MM.1S (cell line): ENCODE measurements around the gene PDZRN4.

Source experiments
- DNase-seq: peaks from one replicate; pipeline ENCODE4 v3.0.0-alpha.2; 2015
- H2AFZ ChIP-seq: fragments of 300-600 bp; sonication (generic); 2 replicates; pipeline ENCODE4 v1.6.0; 2016; ENCODE audit warnings: antibody characterized with exemption, low read length
- H3F3A ChIP-seq: fragments of 300-600 bp; sonication (generic); 2 replicates; pipeline ENCODE4 v1.6.1; 2016; ENCODE audit warnings: mild to moderate bottlenecking, antibody characterized with exemption, low read length, moderate library complexity, mixed read lengths; ENCODE audit not compliant: insufficient read depth
- H3K27ac ChIP-seq: fragments of 300-600 bp; sonication (generic); 2 replicates; pipeline ENCODE4 v1.5.1; 2016; ENCODE audit warnings: mild to moderate bottlenecking, low read length
- H3K27me3 ChIP-seq: fragments of 300-600 bp; sonication (generic); replicated peaks from 2 replicates; pipeline ENCODE4 v1.6.0; 2016; ENCODE audit warnings: low read length; ENCODE audit not compliant: insufficient read depth
- H3K36me3 ChIP-seq: fragments of 300-600 bp; sonication (generic); replicated peaks from 2 replicates; pipeline ENCODE4 v1.6.1; 2016; ENCODE audit warnings: mild to moderate bottlenecking, low read length, mixed read lengths; ENCODE audit not compliant: insufficient read depth
- H3K4me1 ChIP-seq: fragments of 300-600 bp; sonication (generic); 2 replicates; pipeline ENCODE4 v1.6.1; 2016; ENCODE audit warnings: low read length, mixed read lengths
- H3K4me2 ChIP-seq: fragments of 300-600 bp; sonication (generic); 2 replicates; pipeline ENCODE4 v1.6.0; 2016; ENCODE audit warnings: low read depth, low read length
- H3K4me3 ChIP-seq: fragments of 300-600 bp; sonication (generic); 2 replicates; pipeline ENCODE4 v1.5.1; 2016; ENCODE audit warnings: low read length, mixed read lengths
- H3K79me2 ChIP-seq: fragments of 300-600 bp; sonication (generic); 2 replicates; pipeline ENCODE4 v1.6.1; 2016; ENCODE audit warnings: mixed run types, low read length, mixed read lengths
- H3K9ac ChIP-seq: fragments of 300-600 bp; sonication (generic); 2 replicates; pipeline ENCODE4 v1.6.1; 2016; ENCODE audit warnings: low read length, mixed read lengths
- H3K9me2 ChIP-seq: fragments of 300-600 bp; sonication (generic); replicated peaks from 2 replicates; pipeline ENCODE4 v1.6.1; 2016; ENCODE audit warnings: mild to moderate bottlenecking, low read length, mixed read lengths; ENCODE audit not compliant: insufficient read depth
- H3K9me3 ChIP-seq: fragments of 300-600 bp; sonication (generic); replicated peaks from 2 replicates; pipeline ENCODE4 v1.6.1; 2016; ENCODE audit warnings: mild to moderate bottlenecking, low read length, mixed read lengths; ENCODE audit not compliant: insufficient read depth
- H4K20me1 ChIP-seq: fragments of 300-600 bp; sonication (generic); 2 replicates; pipeline ENCODE4 v1.6.1; 2016; ENCODE audit warnings: mild to moderate bottlenecking, low read length, moderate library complexity, mixed read lengths; ENCODE audit not compliant: insufficient read depth
- CTCF ChIP-seq: fragments of 300-600 bp; sonication (generic); IDR thresholded peaks from 2 replicates; pipeline ENCODE4 v1.5.1; 2016; ENCODE audit warnings: antibody characterized with exemption, low read length, mixed read lengths
- EZH2 ChIP-seq: fragments of 300-600 bp; sonication (generic); optimal IDR thresholded peaks from 2 replicates; pipeline ENCODE3; 2017; ENCODE audit warnings: low read depth, mild to moderate bottlenecking, antibody characterized with exemption, low read length, mixed read lengths
- EZH2phosphoT487 ChIP-seq: fragments of 300-600 bp; sonication (generic); IDR thresholded peaks from 2 replicates; pipeline ENCODE4 v1.6.1; 2018; ENCODE audit warnings: antibody characterized with exemption, low read length

PDZRN4 gene

GRCh38 chr12:41453409-41453808 lies 265.3 kb downstream of the PDZRN4 start:
- H4K20me1 ChIP-seq: no peaks in the 10 kb centered on the region
- no peaks in the 10 kb centered on the region for H3F3A ChIP-seq
- no peaks in the 10 kb centered on the region for H3K9me3 ChIP-seq
- DNase-seq: no peak
- no peak overlapping the region for H3K9ac ChIP-seq
- no peak overlapping the region for H3K27ac ChIP-seq
- H2AFZ ChIP-seq: no peak overlapping the region
- H3K79me2 ChIP-seq: no peaks in the 10 kb centered on the region
- no peaks in the 10 kb centered on the region for H3K9me2 ChIP-seq
- H3K27me3 ChIP-seq: no peaks in the 10 kb centered on the region
- TF ChIP-seq CTCF (no peak), EZH2phosphoT487 (no peak), EZH2 (no peak)
- no peak overlapping the region for H3K4me2 ChIP-seq
- H3K36me3 ChIP-seq: no peaks in the 10 kb centered on the region
- no peaks in the 10 kb centered on the region for H3K4me1 ChIP-seq
- no peak overlapping the region for H3K4me3 ChIP-seq

- no peak overlapping the region for H3K27ac ChIP-seq
- TF ChIP-seq CTCF (no peak), EZH2phosphoT487 (no peak), EZH2 (no peak)
- H3F3A ChIP-seq: no peaks in the 10 kb centered on the region
- H3K79me2 ChIP-seq: no peaks in the 10 kb centered on the region
- no peaks in the 10 kb centered on the region for H3K27me3 ChIP-seq
- no peaks in the 10 kb centered on the region for H3K36me3 ChIP-seq
- no peak overlapping the region for H3K4me3 ChIP-seq
- H2AFZ ChIP-seq: no peak overlapping the region
- H4K20me1 ChIP-seq: no peaks in the 10 kb centered on the region
- no peaks in the 10 kb centered on the region for H3K9me2 ChIP-seq
- no peaks in the 10 kb centered on the region for H3K9me3 ChIP-seq
- no peak for DNase-seq
- no peak overlapping the region for H3K4me2 ChIP-seq
- H3K9ac ChIP-seq: no peak overlapping the region
- H3K4me1 ChIP-seq: no peaks in the 10 kb centered on the region
These were observed 271.2 kb downstream of the PDZRN4 start for GRCh38 chr12:41459111-41459905.

GRCh38 chr12:41459906-41460214 lies 271.7 kb downstream of the PDZRN4 start:
- Histone ChIP-seq H2AFZ (no peak overlapping the region), H3K27ac (no peak overlapping the region), H3K9me3 (no peaks in the 10 kb centered on the region), H3F3A (no peaks in the 10 kb centered on the region), H3K4me3 (no peak overlapping the region), H3K9me2 (no peaks in the 10 kb centered on the region), H3K4me2 (no peak overlapping the region), H4K20me1 (no peaks in the 10 kb centered on the region), H3K4me1 (no peaks in the 10 kb centered on the region), H3K9ac (no peak overlapping the region), H3K27me3 (no peaks in the 10 kb centered on the region), H3K36me3 (no peaks in the 10 kb centered on the region), H3K79me2 (no peaks in the 10 kb centered on the region)
- TF ChIP-seq CTCF: no peak
- TF ChIP-seq EZH2phosphoT487: no peak
- no peak for TF ChIP-seq EZH2
- DNase-seq: no peak
